Measurements from ENCODE around the gene MPL.

Gene MPL

GRCh38 chr1:43344267-43344850 lies 6.7 kb downstream of the MPL start:
- Histone ChIP-seq H3K36me3 (ENCODE audit: insufficient read depth, low read length) (no peaks in the 10 kb centered on the region), H3K4me3 (no peak overlapping the region), H3K9ac (ENCODE audit: insufficient read length) (no peak overlapping the region), H3K27ac (no peak overlapping the region), H3K9me3 (ENCODE audit: low read depth, low read length) (no peaks in the 10 kb centered on the region)
- TF ChIP-seq EZH2 (IDR thresholded peaks at IDR 0.05) = no peak
- no peak for TF ChIP-seq POLR2AphosphoS5 (IDR thresholded peaks at IDR 0.05; ENCODE audit: borderline replicate concordance, low read depth, low read length)
- TF ChIP-seq FOXP2 (optimal IDR thresholded peaks at IDR 0.05; ENCODE audit: control extremely low read depth, extremely low read length, insufficient read depth) = no peak
- DNase-seq (ENCODE audit: low read depth, low spot score) = no peak

- no peaks in the 10 kb centered on the region for H3K9me3 ChIP-seq (ENCODE audit: low read depth, low read length)
- no peak overlapping the region for H3K27ac ChIP-seq
- H3K4me3 ChIP-seq = no peak overlapping the region
- H3K9ac ChIP-seq (ENCODE audit: insufficient read length) = no peak overlapping the region
- no peak for TF ChIP-seq FOXP2 (optimal IDR thresholded peaks at IDR 0.05; ENCODE audit: control extremely low read depth, extremely low read length, insufficient read depth)
- no peaks in the 10 kb centered on the region for H3K36me3 ChIP-seq (ENCODE audit: insufficient read depth, low read length)
- DNase-seq (ENCODE audit: low read depth, low spot score) = no peak
Observed at GRCh38 chr1:43345120-43345519, 7.5 kb downstream of the MPL start.

GRCh38 chr1:43346636-43347035 lies 9.0 kb downstream of the MPL start:
- Histone ChIP-seq H3K9me3 (ENCODE audit: low read depth, low read length) (no peaks in the 10 kb centered on the region), H3K27ac (no peak overlapping the region), H3K36me3 (ENCODE audit: insufficient read depth, low read length) (no peaks in the 10 kb centered on the region), H3K9ac (ENCODE audit: insufficient read length) (no peak overlapping the region), H3K4me3 (no peak overlapping the region)
- DNase-seq (ENCODE audit: low read depth, low spot score) = no peak
- TF ChIP-seq EZH2 (IDR thresholded peaks at IDR 0.05) (no peak), POLR2AphosphoS5 (IDR thresholded peaks at IDR 0.05; ENCODE audit: borderline replicate concordance, low read depth, low read length) (no peak), FOXP2 (optimal IDR thresholded peaks at IDR 0.05; ENCODE audit: control extremely low read depth, extremely low read length, insufficient read depth) (no peak)

GRCh38 chr1:43348343-43348808 lies 10.8 kb downstream of the MPL start:
- no peaks in the 10 kb centered on the region for H3K9me3 ChIP-seq (ENCODE audit: low read depth, low read length)
- H3K27ac ChIP-seq = no peak overlapping the region
- H3K4me3 ChIP-seq = no peak overlapping the region
- DNase-seq (ENCODE audit: low read depth, low spot score) = no peak
- no peaks in the 10 kb centered on the region for H3K36me3 ChIP-seq (ENCODE audit: insufficient read depth, low read length)
- TF ChIP-seq POLR2AphosphoS5 (IDR thresholded peaks at IDR 0.05; ENCODE audit: borderline replicate concordance, low read depth, low read length) = no peak
- TF ChIP-seq EZH2 (IDR thresholded peaks at IDR 0.05) = no peak
- TF ChIP-seq FOXP2 (optimal IDR thresholded peaks at IDR 0.05; ENCODE audit: control extremely low read depth, extremely low read length, insufficient read depth) = no peak
- no peak overlapping the region for H3K9ac ChIP-seq (ENCODE audit: insufficient read length)

GRCh38 chr1:43348809-43349593 lies 11.4 kb downstream of the MPL start:
- TF ChIP-seq POLR2AphosphoS5 (IDR thresholded peaks at IDR 0.05; ENCODE audit: borderline replicate concordance, low read depth, low read length) (peak; percentile 65; the same call in 1 of the 2 replicates), EZH2 (IDR thresholded peaks at IDR 0.05) (no peak), FOXP2 (optimal IDR thresholded peaks at IDR 0.05; ENCODE audit: control extremely low read depth, extremely low read length, insufficient read depth) (no peak)
- no peaks in the 10 kb centered on the region for H3K36me3 ChIP-seq (ENCODE audit: insufficient read depth, low read length)
- no peak overlapping the region for H3K4me3 ChIP-seq
- DNase-seq (ENCODE audit: low read depth, low spot score) = no peak
- no peaks in the 10 kb centered on the region for H3K9me3 ChIP-seq (ENCODE audit: low read depth, low read length)
- H3K9ac ChIP-seq (ENCODE audit: insufficient read length) = no peak overlapping the region
- H3K27ac ChIP-seq = no peak overlapping the region

- Histone ChIP-seq H3K4me3 (no peak overlapping the region), H3K27ac (no peak overlapping the region), H3K9ac (ENCODE audit: insufficient read length) (no peak overlapping the region), H3K36me3 (ENCODE audit: insufficient read depth, low read length) (no peaks in the 10 kb centered on the region), H3K9me3 (ENCODE audit: low read depth, low read length) (no peaks in the 10 kb centered on the region)
- no peak for DNase-seq (ENCODE audit: low read depth, low spot score)
- TF ChIP-seq EZH2 (IDR thresholded peaks at IDR 0.05) = no peak
- TF ChIP-seq FOXP2 (optimal IDR thresholded peaks at IDR 0.05; ENCODE audit: control extremely low read depth, extremely low read length, insufficient read depth) = no peak
- no peak for TF ChIP-seq POLR2AphosphoS5 (IDR thresholded peaks at IDR 0.05; ENCODE audit: borderline replicate concordance, low read depth, low read length)
Observed at GRCh38 chr1:43349594-43350306, 12.1 kb downstream of the MPL start.

GRCh38 chr1:43350976-43351375 lies 13.4 kb downstream of the MPL start:
- no peaks in the 10 kb centered on the region for H3K9me3 ChIP-seq (ENCODE audit: low read depth, low read length)
- H3K27ac ChIP-seq = no peak overlapping the region
- no peak overlapping the region for H3K4me3 ChIP-seq
- H3K36me3 ChIP-seq (ENCODE audit: insufficient read depth, low read length) = no peaks in the 10 kb centered on the region
- DNase-seq (ENCODE audit: low read depth, low spot score) = no peak
- H3K9ac ChIP-seq (ENCODE audit: insufficient read length) = no peak overlapping the region
- TF ChIP-seq POLR2AphosphoS5 (IDR thresholded peaks at IDR 0.05; ENCODE audit: borderline replicate concordance, low read depth, low read length) = no peak
- TF ChIP-seq EZH2 (IDR thresholded peaks at IDR 0.05) = no peak
- no peak for TF ChIP-seq FOXP2 (optimal IDR thresholded peaks at IDR 0.05; ENCODE audit: control extremely low read depth, extremely low read length, insufficient read depth)

All from SK-N-MC (cell line).